Activated T-helper 1 cell treated with Interleukin-2 at 50 U/mL for 16 hours (primary cell): ENCODE results near the gene PHF1.
"Not testable (repeated sequence)": the region's sequence is repeated elsewhere in the genome, so short reads cannot be mapped to it uniquely, and the experiment has no call there.

Experiments
- DNase-seq: peaks from one replicate; pipeline ENCODE4 v3.0.0-alpha.2; 2020; ENCODE audit warnings: low read depth

PHF1 gene

GRCh38 chr6:33410711-33411631 is at the start of gene PHF1:
Gene PHF1 (plus strand): TSS chr6:33411014. CDS start chr6:33412264, 1,250 bp downstream.
- DNase-seq: no peak

GRCh38 chr6:33363486-33363885 is 47.3 kb upstream of the PHF1 start:
- DNase-seq: not testable (repeated sequence)

GRCh38 chr6:33364475-33365205 is 46.2 kb upstream of the PHF1 start:
- not testable (repeated sequence) for DNase-seq

- DNase-seq: not testable (repeated sequence)
Measured at GRCh38 chr6:33365206-33365971, 45.4 kb upstream of the PHF1 start.

- DNase-seq: no peak
Measured at GRCh38 chr6:33367009-33367714, 43.7 kb upstream of the PHF1 start.

GRCh38 chr6:33367715-33368025 is 43.1 kb upstream of the PHF1 start:
- DNase-seq: not testable (repeated sequence)

- DNase-seq: not testable (repeated sequence)
Measured at GRCh38 chr6:33371901-33372300, 38.9 kb upstream of the PHF1 start.

GRCh38 chr6:33372526-33373123 is 38.2 kb upstream of the PHF1 start:
- DNase-seq: no peak

GRCh38 chr6:33373960-33374910 is 36.6 kb upstream of the PHF1 start:
- no peak for DNase-seq

GRCh38 chr6:33375143-33375671 is 35.6 kb upstream of the PHF1 start:
- DNase-seq: no peak

- DNase-seq: no peak
Measured at GRCh38 chr6:33377171-33377570, 33.6 kb upstream of the PHF1 start.

- DNase-seq: not testable (repeated sequence)
Measured at GRCh38 chr6:33379184-33379583, 31.6 kb upstream of the PHF1 start.

GRCh38 chr6:33380272-33380981 is 30.4 kb upstream of the PHF1 start:
- DNase-seq: no peak

- no peak for DNase-seq
Measured at GRCh38 chr6:33383427-33384185, 27.2 kb upstream of the PHF1 start.

- DNase-seq: no peak
Measured at GRCh38 chr6:33384581-33385020, 26.2 kb upstream of the PHF1 start.

GRCh38 chr6:33390173-33390572 is 20.6 kb upstream of the PHF1 start:
- DNase-seq: no peak

- DNase-seq: no peak
Measured at GRCh38 chr6:33390767-33391277, 20.0 kb upstream of the PHF1 start.

- peak; percentile 98 for DNase-seq
Measured at GRCh38 chr6:33391278-33391921, 19.4 kb upstream of the PHF1 start, which contains the start of gene KIFC1. Gene KIFC1 (plus strand): TSS chr6:33391823. CDS start chr6:33391986, 163 bp downstream.
